Measurements from ENCODE around the gene CAPN12. TPM values are rescaled to one million over a fixed set of nuclear protein-coding genes. Genes with fewer than 3 reads are reported as not detected.

Gene CAPN12
- total RNA-seq, 1 experiment from 2014 or later = 14.7 TPM

DNA sequence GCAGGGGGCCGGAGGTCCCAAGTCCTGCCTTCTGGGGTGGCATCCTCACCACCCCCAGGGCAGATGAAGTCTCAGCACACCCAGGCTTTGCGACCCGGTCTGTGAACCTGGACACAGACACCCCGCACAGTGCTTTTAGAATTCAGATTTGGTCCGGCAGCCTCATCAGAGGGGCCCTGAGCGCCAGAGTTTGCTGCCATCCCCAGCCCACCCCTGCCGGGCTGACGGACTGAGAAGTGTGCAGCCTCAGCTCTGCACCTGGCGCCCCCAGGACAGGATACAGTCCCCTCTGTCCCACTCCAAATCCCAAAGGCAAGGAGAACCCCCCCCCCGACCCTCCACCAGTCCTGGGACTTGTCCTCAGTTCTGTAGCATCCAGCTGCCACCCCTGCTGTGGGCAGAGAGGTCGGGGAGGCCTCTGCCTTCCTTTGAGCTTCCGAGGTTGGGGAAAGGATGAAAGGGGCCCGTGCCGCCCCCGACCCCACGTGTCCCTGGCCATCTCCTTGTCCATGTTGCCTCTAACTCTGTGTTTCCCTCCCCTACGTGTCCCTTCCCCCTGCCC lies 16.9 kb downstream of the CAPN12 start:
- Mint-ChIP-seq H3K9me3 (ENCODE audit: low read depth, unreplicated experiment) (no peaks in the 10 kb centered on the region), H3K36me3 (ENCODE audit: insufficient read depth, unreplicated experiment) (peaks cover 100% of the 10 kb centered on the region), H3K27ac (ENCODE audit: unreplicated experiment) (peak overlapping the region; percentile 88), H3K4me3 (ENCODE audit: low read depth, unreplicated experiment) (no peak overlapping the region), H3K27me3 (ENCODE audit: unreplicated experiment) (no peaks in the 10 kb centered on the region), H3K4me1 (ENCODE audit: low read depth, unreplicated experiment) (peaks cover 35% of the 10 kb centered on the region)
- intact Hi-C loops (cut with micrococcal nuclease; ENCODE audit: unreplicated experiment) = loop anchor here (10.0 kb wide), 1 partner anchor 207 kb away; the partner anchor contains the start of genes MRPS12 and SARS2
- DNase-seq = no peak
- no TSS peak for BruUV-seq (replicated peaks)
- TF ChIP-seq, protein P1, sequence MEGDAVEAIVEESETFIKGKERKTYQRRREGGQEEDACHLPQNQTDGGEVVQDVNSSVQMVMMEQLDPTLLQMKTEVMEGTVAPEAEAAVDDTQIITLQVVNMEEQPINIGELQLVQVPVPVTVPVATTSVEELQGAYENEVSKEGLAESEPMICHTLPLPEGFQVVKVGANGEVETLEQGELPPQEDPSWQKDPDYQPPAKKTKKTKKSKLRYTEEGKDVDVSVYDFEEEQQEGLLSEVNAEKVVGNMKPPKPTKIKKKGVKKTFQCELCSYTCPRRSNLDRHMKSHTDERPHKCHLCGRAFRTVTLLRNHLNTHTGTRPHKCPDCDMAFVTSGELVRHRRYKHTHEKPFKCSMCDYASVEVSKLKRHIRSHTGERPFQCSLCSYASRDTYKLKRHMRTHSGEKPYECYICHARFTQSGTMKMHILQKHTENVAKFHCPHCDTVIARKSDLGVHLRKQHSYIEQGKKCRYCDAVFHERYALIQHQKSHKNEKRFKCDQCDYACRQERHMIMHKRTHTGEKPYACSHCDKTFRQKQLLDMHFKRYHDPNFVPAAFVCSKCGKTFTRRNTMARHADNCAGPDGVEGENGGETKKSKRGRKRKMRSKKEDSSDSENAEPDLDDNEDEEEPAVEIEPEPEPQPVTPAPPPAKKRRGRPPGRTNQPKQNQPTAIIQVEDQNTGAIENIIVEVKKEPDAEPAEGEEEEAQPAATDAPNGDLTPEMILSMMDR (IDR thresholded peaks at IDR 0.05; ENCODE audit: unreplicated experiment) = no peak
- CTCF ChIA-PET = no interaction called here

DNA sequence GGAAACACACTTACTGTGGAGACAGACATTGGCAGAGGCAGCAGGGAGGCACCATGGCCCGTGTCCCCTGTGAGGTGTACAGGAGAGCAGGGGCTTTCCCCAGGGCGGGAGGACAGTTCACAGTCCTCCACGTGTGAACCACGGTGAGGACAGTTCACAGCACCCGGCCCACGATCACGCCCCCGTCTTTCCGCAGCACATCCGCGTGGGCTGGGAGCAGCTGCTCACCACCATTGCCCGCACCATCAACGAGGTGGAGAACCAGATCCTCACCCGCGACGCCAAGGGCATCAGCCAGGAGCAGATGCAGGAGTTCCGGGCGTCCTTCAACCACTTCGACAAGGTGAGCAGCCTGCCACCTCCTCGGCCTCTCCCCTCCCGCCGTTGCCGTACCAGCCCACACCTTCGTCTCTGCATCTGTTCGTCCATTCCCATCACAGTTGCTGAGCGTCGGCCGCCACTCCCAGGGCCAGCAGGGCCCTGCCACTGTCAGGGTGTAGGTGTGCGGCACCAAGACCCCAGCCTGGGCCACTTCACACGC lies 17.4 kb downstream of the CAPN12 start:
- H3K9me3 Mint-ChIP-seq (ENCODE audit: low read depth, unreplicated experiment) = no peaks in the 10 kb centered on the region
- DNase-seq = no peak
- intact Hi-C loops (cut with micrococcal nuclease; ENCODE audit: unreplicated experiment) = loop anchor here (10.0 kb wide), 1 partner anchor 208 kb away; the partner anchor contains the start of genes MRPS12 and SARS2
- H3K27me3 Mint-ChIP-seq (ENCODE audit: unreplicated experiment) = no peaks in the 10 kb centered on the region
- no peak overlapping the region for H3K4me3 Mint-ChIP-seq (ENCODE audit: low read depth, unreplicated experiment)
- peaks cover 30% of the 10 kb centered on the region for H3K4me1 Mint-ChIP-seq (ENCODE audit: low read depth, unreplicated experiment)
- TF ChIP-seq, protein P1 (IDR thresholded peaks at IDR 0.05; ENCODE audit: unreplicated experiment) = no peak
- CTCF ChIA-PET = no interaction called here
- peak overlapping the region; percentile 88 for H3K27ac Mint-ChIP-seq (ENCODE audit: unreplicated experiment)
- peaks cover 100% of the 10 kb centered on the region for H3K36me3 Mint-ChIP-seq (ENCODE audit: insufficient read depth, unreplicated experiment)
- no TSS peak for BruUV-seq (replicated peaks)

GRCh38 chr19:38726284-38726673 lies 18.0 kb downstream of the CAPN12 start:
- CTCF ChIA-PET = no interaction called here
- Mint-ChIP-seq H3K4me3 (ENCODE audit: low read depth, unreplicated experiment) (no peak overlapping the region), H3K27me3 (ENCODE audit: unreplicated experiment) (no peaks in the 10 kb centered on the region), H3K4me1 (ENCODE audit: low read depth, unreplicated experiment) (peaks cover 24% of the 10 kb centered on the region), H3K36me3 (ENCODE audit: insufficient read depth, unreplicated experiment) (peaks cover 100% of the 10 kb centered on the region), H3K27ac (ENCODE audit: unreplicated experiment) (no peak overlapping the region), H3K9me3 (ENCODE audit: low read depth, unreplicated experiment) (no peaks in the 10 kb centered on the region)
- intact Hi-C loops (cut with micrococcal nuclease; ENCODE audit: unreplicated experiment) = loop anchor here (10.0 kb wide), 1 partner anchor 209 kb away; the partner anchor contains the start of genes MRPS12 and SARS2
- TF ChIP-seq, protein P1 (IDR thresholded peaks at IDR 0.05; ENCODE audit: unreplicated experiment) = no peak
- no TSS peak for BruUV-seq (replicated peaks)
- no peak for DNase-seq

GRCh38 chr19:38725469-38726283 lies 18.6 kb downstream of the CAPN12 start:
- intact Hi-C loops (cut with micrococcal nuclease; ENCODE audit: unreplicated experiment) = loop anchor here (10.0 kb wide), 1 partner anchor 209 kb away; the partner anchor contains the start of genes MRPS12 and SARS2
- no peaks in the 10 kb centered on the region for H3K9me3 Mint-ChIP-seq (ENCODE audit: low read depth, unreplicated experiment)
- no peak overlapping the region for H3K4me3 Mint-ChIP-seq (ENCODE audit: low read depth, unreplicated experiment)
- no peak for DNase-seq
- H3K4me1 Mint-ChIP-seq (ENCODE audit: low read depth, unreplicated experiment) = peaks cover 23% of the 10 kb centered on the region
- peak overlapping the region; percentile 39 for H3K27ac Mint-ChIP-seq (ENCODE audit: unreplicated experiment)
- H3K27me3 Mint-ChIP-seq (ENCODE audit: unreplicated experiment) = no peaks in the 10 kb centered on the region
- TF ChIP-seq, protein P1 (IDR thresholded peaks at IDR 0.05; ENCODE audit: unreplicated experiment) = no peak
- CTCF ChIA-PET = interaction anchor here (0.5 kb wide), 1 partner anchor 373 kb away, joined by 6 read pairs; no protein-coding TSS in a partner anchor
- no TSS peak for BruUV-seq (replicated peaks)
- H3K36me3 Mint-ChIP-seq (ENCODE audit: insufficient read depth, unreplicated experiment) = peaks cover 100% of the 10 kb centered on the region
